Measurements from ENCODE around the gene DPEP2NB. TPM values are rescaled to one million over a fixed set of nuclear protein-coding genes. Genes with fewer than 3 reads are reported as not detected.

Gene DPEP2NB
- total and polyA plus RNA-seq, 2 donors (not counting 3 experiments of a cell fraction or from before 2014, with no cell fraction given), result not detected

DNA sequence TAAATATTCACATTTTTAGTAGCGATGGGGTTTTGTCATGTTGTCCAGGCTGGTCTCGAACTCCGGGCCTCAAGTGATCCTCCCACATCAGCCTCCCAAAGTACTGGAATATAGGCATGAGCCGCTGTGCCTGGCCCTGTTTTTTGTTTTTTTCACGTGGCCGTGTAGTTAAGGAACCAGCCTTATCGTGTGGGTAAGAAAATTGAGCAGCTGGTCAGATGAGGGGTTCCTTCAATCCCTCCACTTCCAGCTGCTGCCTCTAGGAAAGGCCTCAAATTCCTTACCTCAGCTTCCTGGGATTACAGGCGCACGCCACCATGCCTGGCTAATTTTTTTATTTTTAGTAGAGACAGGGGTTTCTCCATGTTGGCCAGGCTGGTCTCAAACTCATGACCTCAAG, 10.5 kb downstream of the DPEP2NB start:
- CTCF ChIA-PET, result interaction anchor here (0.8 to 4.4 kb wide), 8 partner anchors 11 to 40 kb away, joined by 3 to 22 read pairs (median 4); partner anchors contain the start of genes DDX28, DPEP2NB and DUS2
- FAIRE-seq, result no peak
- H2AFZ ChIP-seq (ENCODE audit: low read depth, low read length), result no peak overlapping the region

More for the DNA sequence above, 10.5 kb downstream of the DPEP2NB start:
- H3K79me2 ChIP-seq (ENCODE audit: control insufficient read depth, insufficient read depth, low read length), result no peaks in the 10 kb centered on the region
- no peak for TF ChIP-seq MYC (IDR thresholded peaks at IDR 0.05; ENCODE audit: low read depth, low read length)
- TF ChIP-seq EZH2 (IDR thresholded peaks at IDR 0.05; ENCODE audit: borderline replicate concordance, low read depth, low read length, severe bottlenecking), result no peak
- no peak for TF ChIP-seq POLR2A (IDR thresholded peaks at IDR 0.05; ENCODE audit: low read depth, low read length)
- no peak for TF ChIP-seq POLR2AphosphoS5 (IDR thresholded peaks at IDR 0.05; ENCODE audit: insufficient read depth, low read depth, low read length)
- TF ChIP-seq JUN (IDR thresholded peaks at IDR 0.05; ENCODE audit: borderline replicate concordance, insufficient read depth, insufficient read length, low read depth), result no peak
- TF ChIP-seq, protein P1, sequence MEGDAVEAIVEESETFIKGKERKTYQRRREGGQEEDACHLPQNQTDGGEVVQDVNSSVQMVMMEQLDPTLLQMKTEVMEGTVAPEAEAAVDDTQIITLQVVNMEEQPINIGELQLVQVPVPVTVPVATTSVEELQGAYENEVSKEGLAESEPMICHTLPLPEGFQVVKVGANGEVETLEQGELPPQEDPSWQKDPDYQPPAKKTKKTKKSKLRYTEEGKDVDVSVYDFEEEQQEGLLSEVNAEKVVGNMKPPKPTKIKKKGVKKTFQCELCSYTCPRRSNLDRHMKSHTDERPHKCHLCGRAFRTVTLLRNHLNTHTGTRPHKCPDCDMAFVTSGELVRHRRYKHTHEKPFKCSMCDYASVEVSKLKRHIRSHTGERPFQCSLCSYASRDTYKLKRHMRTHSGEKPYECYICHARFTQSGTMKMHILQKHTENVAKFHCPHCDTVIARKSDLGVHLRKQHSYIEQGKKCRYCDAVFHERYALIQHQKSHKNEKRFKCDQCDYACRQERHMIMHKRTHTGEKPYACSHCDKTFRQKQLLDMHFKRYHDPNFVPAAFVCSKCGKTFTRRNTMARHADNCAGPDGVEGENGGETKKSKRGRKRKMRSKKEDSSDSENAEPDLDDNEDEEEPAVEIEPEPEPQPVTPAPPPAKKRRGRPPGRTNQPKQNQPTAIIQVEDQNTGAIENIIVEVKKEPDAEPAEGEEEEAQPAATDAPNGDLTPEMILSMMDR (IDR thresholded peaks at IDR 0.05; ENCODE audit: extremely low read depth in 1 of 2, insufficient read depth in 1 of 2, low read depth in 1 of 2, low read length in 2 of 2), result no peak
- no peak for TF ChIP-seq FOS (IDR thresholded peaks at IDR 0.05; ENCODE audit: borderline replicate concordance, insufficient read depth, low read length)
- no peak for TF ChIP-seq GATA2 (IDR thresholded peaks at IDR 0.05; ENCODE audit: insufficient read depth, insufficient read length, low read depth, low read length)
- TF ChIP-seq, protein P2, sequence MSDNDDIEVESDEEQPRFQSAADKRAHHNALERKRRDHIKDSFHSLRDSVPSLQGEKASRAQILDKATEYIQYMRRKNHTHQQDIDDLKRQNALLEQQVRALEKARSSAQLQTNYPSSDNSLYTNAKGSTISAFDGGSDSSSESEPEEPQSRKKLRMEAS (IDR thresholded peaks at IDR 0.05; ENCODE audit: insufficient read depth, insufficient read length), result no peak
- no peak for DNase-seq (ENCODE audit: low read depth, low spot score)
- no peaks in the 10 kb centered on the region for H3K9me3 ChIP-seq (replicated peaks; ENCODE audit: control insufficient read depth, insufficient read depth, low read length)
- intact Hi-C loops (cut with micrococcal nuclease) (no loop called here), dilution Hi-C loops (cut with MboI; ENCODE audit: extremely low pct_ligation_motif_present, low sequenced_read_pairs) (no loop called here)
- peaks cover 7% of the 10 kb centered on the region for H3K4me1 ChIP-seq (ENCODE audit: control insufficient read depth, extremely low read depth, insufficient read depth, low read length)
- no peaks in the 10 kb centered on the region for H3K27me3 ChIP-seq (ENCODE audit: control insufficient read depth in 2 of 2, insufficient read depth in 2 of 2, low read length in 2 of 2)
- no peak overlapping the region for H3K27ac ChIP-seq (ENCODE audit: insufficient read depth, low read depth, low read length)
- no peaks in the 10 kb centered on the region for H3K36me3 ChIP-seq (ENCODE audit: control insufficient read depth in 2 of 2, extremely low read depth in 1 of 2, insufficient read depth in 2 of 2, low read length in 2 of 2)
- POLR2A ChIA-PET, result interaction anchor here (0.7 kb wide), 1 partner anchor 10 kb away, joined by 3 read pairs; no protein-coding TSS in a partner anchor
- no peak overlapping the region for H3K9ac ChIP-seq (replicated peaks; ENCODE audit: extremely low read depth, insufficient read depth, low read length)
- no peaks in the 10 kb centered on the region for H3K9me1 ChIP-seq (replicated peaks; ENCODE audit: control insufficient read depth, extremely low read depth, insufficient read depth, low read length)
- H4K20me1 ChIP-seq (replicated peaks; ENCODE audit: control insufficient read depth, extremely low read depth, insufficient read depth, low read length), result no peaks in the 10 kb centered on the region
- no TSS peak for BruUV-seq (replicated peaks)
- H3K4me3 ChIP-seq (replicated peaks in 1 of 3; ENCODE audit: insufficient read depth in 1 of 3, low read depth in 1 of 3, low read length in 3 of 3), result no peak overlapping the region
- H3K4me2 ChIP-seq (ENCODE audit: insufficient read depth, low read length), result no peak overlapping the region

All from endothelial cell of umbilical vein (primary cell).